GM19239 (cell line): ENCODE measurements around the gene TBCC.

Experiments
- DNase-seq: peaks from one replicate; pipeline ENCODE4 v3.0.0; 2011; ENCODE audit warnings: low spot score; ENCODE audit not compliant: insufficient read length
- FAIRE-seq: peaks from 2 replicates; lab custom pipeline; 2011; peaks lifted over from hg19 to GRCh38; lab: Jason Lieb, UNC

The TBCC gene

DNA sequence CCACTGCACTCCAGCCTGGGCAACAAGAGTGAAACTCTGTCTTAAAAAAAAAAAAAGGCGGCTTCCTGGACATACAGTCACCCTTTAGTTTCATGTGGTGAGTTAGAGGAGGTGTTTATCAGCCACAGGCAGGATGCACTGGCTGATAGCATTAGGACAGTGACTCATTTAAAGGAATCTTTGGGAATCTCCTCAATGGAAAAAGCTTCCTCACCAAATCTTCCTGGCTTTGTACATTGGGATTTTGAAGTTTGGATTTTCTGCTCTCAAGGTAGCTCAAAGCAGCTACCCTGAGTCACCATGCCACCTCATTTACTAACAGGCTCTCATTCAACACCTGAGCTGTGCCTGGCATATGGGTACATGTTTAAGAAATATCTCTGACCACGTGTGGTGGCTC, 43.7 kb downstream of the TBCC start:
- no peak for DNase-seq
- no peak for FAIRE-seq

DNA sequence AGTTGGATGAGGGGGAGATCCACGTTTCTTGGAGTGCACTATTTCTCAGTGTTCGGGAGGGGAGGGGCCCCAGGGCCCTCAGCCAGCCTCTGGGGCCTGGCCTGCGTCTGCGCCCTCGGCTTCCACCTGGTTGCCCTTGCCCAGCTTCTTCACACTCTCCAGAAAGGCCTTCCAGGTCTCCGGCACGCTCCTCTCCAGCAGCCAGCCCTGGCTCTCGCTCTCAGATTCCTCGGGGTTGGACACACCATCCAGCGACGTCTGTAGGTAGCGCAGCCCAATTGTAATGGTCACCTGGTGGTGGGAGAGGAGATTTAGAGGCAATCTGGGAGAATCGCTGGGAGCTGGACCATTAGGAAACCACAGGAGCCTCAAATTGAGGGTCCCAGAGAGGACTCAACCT, 47.7 kb downstream of the TBCC start:
- DNase-seq, result no peak
- FAIRE-seq, result no peak

DNA sequence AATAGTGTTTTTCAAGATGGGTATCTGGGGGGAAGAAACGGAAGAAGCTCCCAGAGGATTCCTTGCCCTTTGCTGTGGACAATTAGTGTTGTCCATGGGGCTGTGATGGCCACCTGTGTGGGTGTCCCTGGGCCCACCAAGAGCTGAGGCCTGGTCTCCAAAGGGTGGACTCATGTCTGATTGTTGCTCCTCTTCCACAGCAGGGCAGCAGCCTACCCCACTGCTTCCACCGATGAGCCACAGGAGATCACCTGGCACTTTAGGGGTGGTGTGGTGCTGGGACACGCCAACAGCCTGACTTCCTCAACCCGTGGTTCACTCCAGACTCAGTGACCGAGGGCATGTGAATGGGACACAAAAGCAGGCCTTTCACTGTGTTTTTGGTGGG, 48.6 kb downstream of the TBCC start:
- FAIRE-seq, result no peak
- no peak for DNase-seq

DNA sequence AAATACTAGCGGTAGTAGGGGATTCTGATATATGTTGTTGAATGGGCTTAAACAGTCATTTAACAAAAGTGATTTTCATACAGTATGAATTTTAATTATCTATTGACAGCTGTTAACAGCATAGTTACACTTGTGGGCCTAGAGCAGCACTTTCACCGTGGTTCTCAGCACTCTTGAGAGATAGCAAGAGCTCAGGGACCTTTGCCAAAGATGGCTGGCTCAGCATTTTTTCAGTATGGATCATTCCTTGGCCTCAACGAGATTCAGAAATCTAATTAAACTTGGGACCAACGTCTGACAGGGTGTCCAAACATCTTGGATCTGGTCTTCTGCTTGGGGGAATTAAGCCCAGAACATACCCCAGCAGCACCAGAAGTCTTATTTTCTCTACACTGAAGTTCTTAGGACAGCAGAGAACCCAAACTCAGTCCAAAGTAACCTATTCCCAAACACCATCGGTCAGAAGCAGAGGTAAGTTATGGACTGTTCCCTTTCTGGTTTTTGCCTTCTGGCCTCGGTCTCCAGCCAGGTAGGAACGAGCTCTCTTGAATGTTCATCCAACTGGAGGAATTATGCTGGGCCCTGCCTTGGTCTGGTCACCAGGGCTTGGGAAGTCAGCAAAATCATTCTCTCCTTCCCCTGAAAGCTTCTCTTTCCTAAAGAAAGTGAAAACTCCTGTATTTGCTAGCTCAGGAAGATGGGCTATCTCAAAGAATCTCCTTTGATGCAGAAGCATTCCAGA, 49.2 kb downstream of the TBCC start:
- no peak for FAIRE-seq
- no peak for DNase-seq

DNA sequence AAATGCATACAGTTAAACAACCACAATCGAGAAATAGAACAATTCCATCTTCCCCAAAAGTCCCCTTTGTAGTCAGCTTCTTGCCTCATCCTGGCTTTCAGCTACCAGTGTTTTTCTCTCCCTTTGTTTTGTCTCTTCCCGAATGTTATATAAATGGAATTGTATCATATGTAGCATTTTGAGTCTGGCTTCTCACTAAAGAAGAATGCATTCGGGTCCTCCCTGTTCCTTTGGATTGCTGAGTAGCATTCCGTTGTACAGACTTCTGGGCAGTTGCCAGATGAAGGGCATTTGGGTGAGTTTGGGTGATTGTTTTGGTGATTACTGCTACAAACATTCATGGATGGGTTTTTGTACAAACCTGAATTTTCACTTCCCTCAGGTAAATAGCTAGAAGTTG, 51.3 kb downstream of the TBCC start:
- DNase-seq (no peak), FAIRE-seq (no peak)
